Measurements from ENCODE around the gene OAS1.

OAS1 gene

DNA sequence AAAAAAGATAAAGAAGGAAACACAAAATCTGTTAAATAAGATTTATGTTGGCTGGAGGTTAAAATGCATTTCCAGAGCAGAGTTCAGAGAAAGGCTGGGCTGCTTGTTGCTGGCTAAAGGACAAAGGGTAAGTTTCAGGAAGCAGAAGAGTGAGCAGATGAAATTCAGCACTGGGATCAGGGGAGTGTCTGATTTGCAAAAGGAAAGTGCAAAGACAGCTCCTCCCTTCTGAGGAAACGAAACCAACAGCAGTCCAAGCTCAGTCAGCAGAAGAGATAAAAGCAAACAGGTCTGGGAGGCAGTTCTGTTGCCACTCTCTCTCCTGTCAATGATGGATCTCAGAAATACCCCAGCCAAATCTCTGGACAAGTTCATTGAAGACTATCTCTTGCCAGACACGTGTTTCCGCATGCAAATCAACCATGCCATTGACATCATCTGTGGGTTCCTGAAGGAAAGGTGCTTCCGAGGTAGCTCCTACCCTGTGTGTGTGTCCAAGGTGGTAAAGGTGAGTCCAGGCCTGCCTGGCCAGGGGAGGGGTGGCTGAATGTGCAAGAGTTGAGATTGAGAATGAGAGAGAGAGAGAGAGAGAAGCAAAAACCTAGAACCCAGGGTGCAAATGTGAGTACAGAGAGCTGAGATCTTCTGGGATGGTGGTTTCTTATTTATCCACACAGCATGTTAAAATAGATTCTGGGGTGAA, at the start of gene OAS1:
Gene OAS1, plus strand, starts transcription at position 251 of the 703 bp plus-strand sequence. Its CDS starts 78 bp downstream, at position 329.
- peak in 1 of 3 experiments; percentile 18 for DNase-seq (ENCODE audit: low read depth in 3 of 3)

DNA sequence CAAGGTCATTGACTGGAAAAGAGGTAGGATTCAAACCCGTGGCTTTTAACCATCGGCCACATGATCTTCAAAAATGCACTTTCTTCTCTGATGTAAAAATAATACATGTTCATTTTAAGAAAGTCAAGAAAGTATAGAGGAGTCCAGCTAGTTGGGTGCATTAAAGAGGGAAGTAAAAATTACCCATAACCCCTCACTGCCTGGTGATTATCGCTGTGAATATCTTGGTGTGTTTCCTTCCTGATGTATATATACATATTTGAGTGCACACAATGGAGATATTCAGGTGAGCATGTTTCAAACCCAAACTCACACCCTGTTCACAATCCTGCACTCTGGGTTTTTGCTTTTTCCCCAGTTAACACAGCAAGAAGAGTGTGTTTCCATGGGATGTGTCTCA, 47.5 kb upstream of the OAS1 start:
- DNase-seq (ENCODE audit: low read depth in 3 of 3) = no peak

DNA sequence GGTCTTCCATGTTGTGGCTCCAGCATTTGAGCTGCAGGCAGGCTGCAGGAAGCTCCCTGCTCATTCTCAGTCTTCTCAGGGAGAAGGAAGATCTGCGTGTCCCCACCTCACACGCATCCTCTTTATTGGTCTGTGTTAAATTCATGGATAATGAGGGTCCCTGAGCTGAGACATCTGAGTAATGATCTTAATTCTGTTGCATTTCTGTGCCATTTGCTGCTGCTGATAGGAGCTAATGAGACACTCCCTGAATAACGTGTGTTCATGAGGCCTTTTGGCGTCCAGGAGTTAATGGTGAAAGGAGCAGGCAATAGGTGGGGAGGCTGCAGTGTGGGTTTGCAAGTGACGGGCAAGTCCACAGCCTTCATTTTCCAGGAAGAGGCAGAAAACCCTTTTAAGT, 46.6 kb upstream of the OAS1 start:
- DNase-seq (ENCODE audit: low read depth in 3 of 3) = no peak

GRCh38 chr12:112861284-112861683, 45.5 kb upstream of the OAS1 start:
- DNase-seq (ENCODE audit: low read depth in 3 of 3) = no peak

DNA sequence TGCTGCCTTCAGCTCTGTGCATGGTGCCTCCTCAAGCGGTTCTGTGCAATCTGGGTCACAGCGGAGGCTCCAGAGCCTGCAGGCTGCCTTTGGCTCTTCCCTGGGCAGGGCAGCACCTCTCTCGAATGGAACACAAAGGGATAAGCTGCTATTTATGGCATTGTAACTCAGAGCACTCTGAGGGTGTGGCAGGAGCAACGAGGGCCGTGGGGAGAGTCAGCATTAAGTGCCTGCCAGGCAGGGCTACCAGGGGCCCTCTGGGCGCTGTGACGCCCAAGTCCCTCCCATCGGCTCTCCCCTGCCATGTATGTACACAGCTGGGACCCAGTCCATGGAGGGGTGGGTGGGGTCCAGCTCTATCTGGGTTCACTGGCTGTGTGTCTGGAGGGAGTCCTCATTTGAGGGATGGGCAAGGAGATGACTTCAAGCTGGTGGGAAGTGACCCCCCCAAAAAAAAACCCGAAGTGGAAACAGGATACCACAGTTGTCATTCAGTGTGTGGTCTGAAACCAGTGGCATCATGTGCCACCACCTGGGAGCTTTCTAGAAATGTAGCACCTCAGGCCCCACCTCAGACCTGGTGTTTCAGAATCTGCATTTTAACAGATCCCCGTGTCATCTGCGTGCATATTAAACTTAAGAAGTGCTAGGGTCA, 44.0 kb upstream of the OAS1 start:
- DNase-seq (ENCODE audit: low read depth in 3 of 3) = no peak

DNA sequence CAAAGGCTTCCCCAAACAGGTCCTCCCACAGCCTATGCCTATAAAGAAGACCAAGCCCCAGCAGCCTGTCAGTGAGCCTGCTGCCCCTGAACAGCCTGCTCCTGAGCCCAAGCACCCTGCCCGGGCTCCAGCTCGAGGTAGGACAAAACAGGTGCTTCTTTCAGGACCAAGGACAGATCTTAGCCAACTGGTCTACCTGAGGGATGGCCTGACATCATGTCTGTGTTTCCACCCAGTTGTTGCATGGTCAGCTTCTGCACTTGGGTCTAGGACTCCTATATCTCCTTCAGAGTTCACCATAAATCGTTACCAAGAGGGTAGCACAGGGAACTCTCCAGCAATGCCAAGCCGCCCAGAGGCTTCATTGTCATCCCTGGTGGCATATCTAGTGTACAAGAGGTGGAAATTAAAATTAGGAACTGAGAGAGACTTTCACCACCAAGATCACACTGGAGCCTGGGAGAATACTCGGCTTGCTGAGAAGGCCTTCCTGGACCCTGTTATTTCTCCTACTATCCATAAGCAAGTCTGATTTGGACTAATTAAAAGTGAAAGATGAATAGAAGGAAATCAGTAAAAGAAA, 38.2 kb upstream of the OAS1 start:
- no peak for DNase-seq (ENCODE audit: low read depth in 3 of 3)

GRCh38 chr12:112869091-112869490, 37.7 kb upstream of the OAS1 start:
- no peak for DNase-seq (ENCODE audit: low read depth in 3 of 3)

DNA sequence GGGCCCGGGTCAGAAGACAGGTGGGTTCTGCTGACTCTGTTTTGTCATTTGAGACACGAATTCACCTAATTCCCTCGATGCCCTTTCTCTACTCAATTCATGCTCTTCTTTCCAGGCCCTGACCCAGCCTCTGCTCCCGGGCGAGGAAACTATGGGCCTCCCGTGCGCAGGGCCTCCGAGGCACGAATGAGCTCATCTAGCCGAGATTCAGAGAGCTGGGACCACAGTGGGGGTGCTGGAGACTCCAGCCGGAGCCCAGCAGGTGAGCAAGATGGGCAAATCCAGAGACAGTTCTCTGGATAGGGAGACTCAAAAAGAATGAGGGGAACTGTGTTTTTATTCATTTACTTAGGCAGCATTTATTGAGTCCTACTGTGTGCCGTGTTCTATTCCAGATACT, 37.0 kb upstream of the OAS1 start:
- no peak for DNase-seq (ENCODE audit: low read depth in 3 of 3)

DNA sequence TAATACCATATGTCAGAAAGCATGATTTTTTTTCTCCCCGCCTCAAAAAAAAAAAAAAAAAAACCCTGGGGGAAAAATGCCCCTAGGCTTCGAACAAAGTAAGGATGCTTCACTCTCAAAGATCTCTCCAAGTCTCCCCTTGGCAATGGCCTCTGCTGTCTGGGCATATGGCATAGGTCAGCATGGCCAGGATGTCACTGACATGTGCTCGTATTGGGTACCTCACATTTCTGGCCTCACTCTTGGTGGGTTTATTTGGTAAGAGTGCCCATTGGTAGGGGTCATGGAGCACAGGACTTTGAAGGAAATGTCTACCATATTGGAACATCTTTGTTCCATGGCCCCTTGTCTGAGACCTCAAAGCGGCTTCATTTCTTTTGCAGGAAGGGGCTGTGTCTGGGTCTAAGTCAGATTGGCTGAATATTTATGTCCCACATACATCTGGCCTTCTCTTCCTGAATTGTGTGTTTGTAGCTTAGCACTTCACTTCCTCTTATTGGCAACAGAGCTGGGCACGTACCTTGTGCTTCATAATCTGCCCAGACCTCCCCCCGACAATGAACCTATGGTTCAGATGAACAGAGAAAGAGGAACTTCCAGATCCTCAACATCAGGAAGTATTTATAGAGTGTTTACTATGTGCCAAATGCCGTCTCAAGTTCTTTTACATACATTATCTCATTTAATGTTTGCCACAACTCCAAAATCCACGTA, 36.3 kb upstream of the OAS1 start:
- no peak for DNase-seq (ENCODE audit: low read depth in 3 of 3)

DNA sequence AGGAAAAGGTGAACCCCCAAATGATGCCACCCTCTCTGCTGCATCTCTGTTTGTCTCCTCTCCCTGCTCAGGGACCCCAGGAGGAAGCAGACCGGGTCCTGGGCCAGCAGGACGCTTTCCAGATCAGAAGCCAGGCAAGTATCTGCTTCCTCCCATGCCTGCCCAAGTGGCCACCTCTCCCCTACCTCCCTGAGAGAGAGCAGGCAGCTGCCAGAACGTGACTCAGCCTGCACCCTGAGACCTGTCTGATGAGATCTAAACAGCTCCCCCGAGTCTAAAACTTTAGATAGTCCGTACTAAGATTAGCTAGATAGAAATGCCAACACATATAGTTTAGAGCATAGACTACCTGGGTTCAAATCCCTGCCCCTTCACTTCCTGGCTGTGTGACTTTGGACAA, 31.2 kb upstream of the OAS1 start:
- no peak for DNase-seq (ENCODE audit: low read depth in 3 of 3)

DNA sequence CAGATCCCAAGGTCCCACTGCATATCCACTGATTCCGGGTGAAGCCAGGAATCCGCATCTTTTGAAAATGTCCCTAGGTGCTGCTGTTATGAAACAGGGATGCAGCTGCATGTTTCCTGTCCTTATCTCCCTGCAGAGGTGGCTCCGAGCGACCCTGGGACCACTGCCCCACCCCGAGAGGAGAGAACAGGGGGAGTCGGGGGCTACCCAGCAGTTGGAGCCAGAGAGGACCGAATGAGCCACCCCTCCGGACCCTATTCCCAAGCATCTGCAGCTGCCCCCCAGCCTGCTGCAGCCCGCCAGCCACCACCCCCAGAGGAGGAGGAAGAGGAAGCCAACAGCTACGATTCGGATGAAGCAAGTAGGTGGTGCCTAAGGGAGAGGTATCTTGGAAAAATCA, 30.3 kb upstream of the OAS1 start:
- DNase-seq (ENCODE audit: low read depth in 3 of 3) = no peak

GRCh38 chr12:112877006-112877405, 29.8 kb upstream of the OAS1 start:
- DNase-seq (ENCODE audit: low read depth in 3 of 3) = no peak

GRCh38 chr12:112878488-112878887, 28.3 kb upstream of the OAS1 start:
- DNase-seq (ENCODE audit: low read depth in 3 of 3) = no peak

DNA sequence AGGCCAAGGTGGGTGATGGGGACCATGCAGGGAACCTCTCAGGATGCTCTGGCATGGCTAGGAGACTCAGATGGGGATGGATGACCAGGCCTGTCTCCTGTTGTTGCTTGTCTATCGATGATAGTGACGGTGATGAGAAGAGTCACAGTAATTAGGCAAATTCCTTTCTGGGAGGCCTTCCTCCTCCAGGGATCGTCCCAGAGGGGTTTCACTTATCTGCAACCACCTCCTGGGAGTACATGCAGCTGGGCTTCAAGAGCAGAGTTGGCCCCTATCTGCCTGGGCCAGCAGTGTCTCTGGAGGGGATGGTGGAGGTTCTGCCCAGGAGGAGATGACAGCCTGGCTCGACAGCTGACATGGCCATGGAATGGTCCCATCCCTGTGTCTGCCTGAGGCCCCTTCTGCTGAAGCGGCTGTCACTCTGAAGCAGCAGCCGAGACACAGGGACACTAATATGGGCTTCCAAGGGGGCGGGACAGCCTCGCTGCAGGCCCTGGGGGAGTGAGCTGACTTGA, 27.5 kb upstream of the OAS1 start:
- no peak for DNase-seq (ENCODE audit: low read depth in 3 of 3)

DNA sequence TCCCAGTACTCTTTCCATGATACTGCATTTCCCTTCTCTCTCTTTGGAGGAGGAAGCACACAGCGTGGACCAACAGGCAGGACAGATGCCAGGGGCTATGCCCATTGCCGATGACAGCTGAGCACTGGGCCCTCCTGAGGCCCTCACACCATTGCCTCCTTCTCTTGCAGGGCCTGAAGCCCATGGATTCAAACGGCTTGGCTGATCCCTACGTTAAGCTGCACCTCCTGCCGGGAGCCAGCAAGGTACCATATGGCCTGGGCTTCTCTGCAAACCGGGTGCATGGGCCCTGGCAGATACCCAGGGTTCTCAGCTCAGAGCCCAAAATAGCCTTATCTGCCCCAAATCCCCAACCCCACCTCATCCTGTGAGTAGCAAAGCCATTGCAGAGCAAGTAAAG, 25.2 kb upstream of the OAS1 start:
- no peak for DNase-seq (ENCODE audit: low read depth in 3 of 3)

DNA sequence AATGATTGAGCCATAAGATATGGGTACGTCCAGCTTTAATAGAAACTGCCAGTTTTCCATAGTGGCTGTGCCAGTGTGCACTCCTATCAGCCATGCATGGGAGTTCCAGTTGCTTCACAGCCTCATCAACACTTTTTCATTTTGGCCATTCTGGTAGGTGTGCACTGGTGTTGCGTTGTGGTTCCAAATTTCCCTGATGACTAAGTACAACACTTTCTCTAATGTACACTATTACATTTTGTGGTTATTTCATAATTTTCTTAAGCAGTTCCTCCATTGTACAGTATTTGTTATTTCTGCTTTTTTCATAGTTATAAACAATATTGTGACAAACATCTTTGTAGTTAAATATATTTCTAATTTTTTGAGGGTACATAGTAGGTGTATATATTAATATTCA, 21.5 kb upstream of the OAS1 start:
- DNase-seq (ENCODE audit: low read depth in 3 of 3) = no peak

DNA sequence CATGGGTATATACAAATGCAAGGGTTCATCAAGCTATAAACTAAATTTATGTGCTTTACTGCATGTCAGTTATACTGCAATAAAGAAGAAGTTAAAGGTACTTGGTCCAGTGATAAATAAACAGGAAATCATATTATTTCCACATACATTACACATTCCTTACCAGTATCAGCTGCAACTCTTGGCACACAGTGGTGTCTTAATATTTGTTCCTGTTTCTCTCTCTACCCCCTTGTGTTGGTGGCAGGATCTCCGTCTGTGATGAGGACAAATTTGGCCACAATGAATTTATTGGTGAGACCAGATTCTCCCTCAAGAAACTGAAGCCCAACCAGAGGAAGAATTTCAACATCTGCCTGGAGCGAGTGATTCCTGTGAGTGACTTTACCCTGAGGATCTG, 19.2 kb upstream of the OAS1 start:
- no peak for DNase-seq (ENCODE audit: low read depth in 3 of 3)

DNA sequence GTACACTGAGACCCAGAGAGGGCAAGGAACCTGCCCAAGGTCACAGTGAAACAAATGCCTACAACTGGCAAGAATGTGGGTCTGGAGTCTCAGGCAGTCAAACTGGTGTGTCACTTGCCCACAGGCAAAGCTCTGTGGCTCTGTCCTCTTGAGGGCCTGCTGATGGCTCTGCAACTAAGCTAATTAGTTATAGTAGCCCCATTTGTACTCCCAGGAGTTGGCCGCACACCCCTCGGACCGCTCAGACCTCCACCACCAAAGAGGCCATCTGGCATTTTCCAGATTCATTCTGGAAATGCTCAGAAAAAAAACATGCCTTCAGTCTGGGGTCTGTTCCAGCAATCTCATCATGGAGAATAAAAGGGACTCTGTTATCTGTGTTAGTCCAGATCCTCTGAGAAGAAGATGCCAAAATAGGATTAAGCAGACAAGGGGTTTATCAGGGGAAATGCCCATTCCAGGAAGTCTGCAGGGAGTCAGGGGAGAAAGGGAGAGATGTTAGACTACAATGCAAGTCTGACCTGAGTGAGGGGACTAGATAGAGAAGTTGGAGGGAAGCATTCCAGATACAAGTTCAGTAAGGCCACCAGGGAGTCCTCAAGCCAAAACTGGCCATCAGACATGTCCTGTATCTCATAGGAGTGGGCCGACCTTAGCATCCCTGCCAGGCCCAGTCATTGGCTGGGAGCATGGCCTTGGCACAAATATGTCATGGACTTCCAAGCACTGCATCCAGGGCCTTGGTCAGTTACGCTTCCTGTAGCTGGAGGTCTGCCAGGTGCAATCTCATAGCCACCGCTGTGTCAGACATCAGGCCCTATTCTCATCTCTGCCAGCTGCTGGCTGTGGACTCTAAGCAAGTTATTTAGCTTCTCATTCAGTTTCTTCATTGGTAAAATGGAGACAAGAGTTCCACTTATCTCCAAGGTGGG, 15.4 kb upstream of the OAS1 start:
- no peak for DNase-seq (ENCODE audit: low read depth in 3 of 3)

GRCh38 chr12:112892856-112893255, 13.9 kb upstream of the OAS1 start:
- DNase-seq (ENCODE audit: low read depth in 3 of 3) = no peak

DNA sequence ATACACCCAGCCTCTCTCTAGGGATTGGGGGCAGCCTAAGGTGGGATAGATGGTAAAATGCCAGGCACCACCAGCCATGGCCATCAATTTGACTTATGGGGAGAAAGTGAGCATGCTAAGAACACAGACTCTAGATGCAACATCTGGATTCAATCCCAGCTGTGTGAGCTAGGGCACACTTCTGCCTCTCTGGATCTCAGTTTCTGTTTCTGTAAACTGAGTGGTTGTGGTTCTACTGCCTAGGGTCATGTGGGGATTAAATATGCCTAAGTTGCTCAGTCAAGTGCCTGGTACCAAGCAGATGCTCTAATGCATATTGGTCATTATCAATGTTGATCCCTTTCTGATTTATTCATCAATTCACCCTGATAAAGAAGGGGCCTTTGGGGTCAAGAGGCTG, 12.6 kb upstream of the OAS1 start:
- no peak for DNase-seq (ENCODE audit: low read depth in 3 of 3)

DNA sequence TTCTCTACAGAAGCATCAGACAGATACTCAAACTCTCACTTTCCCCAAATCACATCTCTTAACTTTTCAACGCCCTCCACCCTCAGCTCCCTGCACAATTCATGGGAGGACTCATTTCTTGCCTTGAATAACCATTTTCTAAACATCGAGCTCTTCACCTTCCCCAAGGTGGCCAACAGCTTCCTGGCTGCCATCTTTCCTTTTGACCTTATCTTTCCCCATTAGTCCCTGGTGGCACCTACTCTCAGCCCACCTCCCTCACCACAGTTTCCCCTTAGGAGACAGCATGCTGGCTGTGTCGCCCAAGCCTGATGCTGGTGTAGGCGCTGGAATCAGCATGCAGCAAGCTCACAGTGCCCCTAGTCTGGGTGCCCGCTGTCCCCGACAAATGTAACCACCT, 8.4 kb upstream of the OAS1 start:
- DNase-seq (ENCODE audit: low read depth in 3 of 3) = no peak
